ENCODE results near the gene RSU1. TPM values are rescaled to one million over a fixed set of nuclear protein-coding genes. Genes with fewer than 3 reads are reported as not detected.
"Not testable (repeated sequence)": the region's sequence is repeated elsewhere in the genome, so short reads cannot be mapped to it uniquely, and the experiment has no call there.

The RSU1 gene
- total RNA-seq, 1 experiment from 2014 or later: 29.5 TPM

- H2AFZ ChIP-seq (ENCODE audit: low read depth, low read length, poor library complexity, severe bottlenecking): no peak overlapping the region
- intact Hi-C loops (cut with micrococcal nuclease): no loop called here
- no peak for DNase-seq (ENCODE audit: low read depth, low spot score)
- ATAC-seq: no peak
- no peak overlapping the region for H3K4me2 ChIP-seq (ENCODE audit: low read length)
- no peaks in the 10 kb centered on the region for H3K4me1 ChIP-seq (ENCODE audit: control insufficient read depth in 1 of 2, insufficient read depth in 2 of 2, low read length in 2 of 2)
- no peaks in the 10 kb centered on the region for H4K20me1 ChIP-seq (ENCODE audit: insufficient read depth)
- BruUV-seq (replicated peaks): no TSS peak
- ChIA-PET CTCF (no interaction called here), POLR2A (no interaction called here), RAD21 (ENCODE audit: low non-redundant PET in 1 of 2, low total read pairs in 2 of 2, uncharacterized antibody in 2 of 2, unreplicated experiment in 2 of 2) (no interaction called here)
- H3K27ac ChIP-seq (ENCODE audit: low read depth, low read length): no peak overlapping the region
- no peak overlapping the region for H3K9ac ChIP-seq (ENCODE audit: low read length)
- TF ChIP-seq EGR1 (IDR thresholded peaks at IDR 0.05; ENCODE audit: low read depth) (no peak), SIN3A (IDR thresholded peaks at IDR 0.05; ENCODE audit: low read depth) (no peak), FOSL1 (IDR thresholded peaks at IDR 0.05; ENCODE audit: low read depth) (no peak), ZNF274 (IDR thresholded peaks at IDR 0.05; ENCODE audit: low read depth, low read length) (no peak), MAX (IDR thresholded peaks at IDR 0.05) (no peak), JUND (IDR thresholded peaks at IDR 0.05) (no peak)
- TF ChIP-seq, protein P1, sequence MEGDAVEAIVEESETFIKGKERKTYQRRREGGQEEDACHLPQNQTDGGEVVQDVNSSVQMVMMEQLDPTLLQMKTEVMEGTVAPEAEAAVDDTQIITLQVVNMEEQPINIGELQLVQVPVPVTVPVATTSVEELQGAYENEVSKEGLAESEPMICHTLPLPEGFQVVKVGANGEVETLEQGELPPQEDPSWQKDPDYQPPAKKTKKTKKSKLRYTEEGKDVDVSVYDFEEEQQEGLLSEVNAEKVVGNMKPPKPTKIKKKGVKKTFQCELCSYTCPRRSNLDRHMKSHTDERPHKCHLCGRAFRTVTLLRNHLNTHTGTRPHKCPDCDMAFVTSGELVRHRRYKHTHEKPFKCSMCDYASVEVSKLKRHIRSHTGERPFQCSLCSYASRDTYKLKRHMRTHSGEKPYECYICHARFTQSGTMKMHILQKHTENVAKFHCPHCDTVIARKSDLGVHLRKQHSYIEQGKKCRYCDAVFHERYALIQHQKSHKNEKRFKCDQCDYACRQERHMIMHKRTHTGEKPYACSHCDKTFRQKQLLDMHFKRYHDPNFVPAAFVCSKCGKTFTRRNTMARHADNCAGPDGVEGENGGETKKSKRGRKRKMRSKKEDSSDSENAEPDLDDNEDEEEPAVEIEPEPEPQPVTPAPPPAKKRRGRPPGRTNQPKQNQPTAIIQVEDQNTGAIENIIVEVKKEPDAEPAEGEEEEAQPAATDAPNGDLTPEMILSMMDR (IDR thresholded peaks at IDR 0.05 in 2 of 3, conservative IDR thresholded peaks at IDR 0.05 in 1 of 3; ENCODE audit: borderline replicate concordance in 1 of 3, insufficient read depth in 1 of 3, low read depth in 2 of 3, low read length in 2 of 3): no peak
- H3K36me3 ChIP-seq (ENCODE audit: control insufficient read depth in 1 of 2, insufficient read depth in 2 of 2, low read length in 2 of 2): no peaks in the 10 kb centered on the region
- H3K4me3 ChIP-seq (replicated peaks in 1 of 2; ENCODE audit: low read depth in 1 of 2, low read length in 2 of 2): no peak overlapping the region
- no peaks in the 10 kb centered on the region for H3K27me3 ChIP-seq (ENCODE audit: insufficient read depth, low read length)
- no peaks in the 10 kb centered on the region for H3K9me2 ChIP-seq (ENCODE audit: insufficient read depth)
- no peaks in the 10 kb centered on the region for H3K9me3 ChIP-seq (ENCODE audit: control insufficient read depth in 1 of 2, insufficient read depth in 1 of 2, low read depth in 1 of 2, low read length in 2 of 2)
- no peaks in the 10 kb centered on the region for H3K79me2 ChIP-seq (ENCODE audit: insufficient read depth, low read length)
Measured at GRCh38 chr10:16754765-16755164, 62.5 kb downstream of the RSU1 start.

- H3K4me1 ChIP-seq (ENCODE audit: control insufficient read depth in 1 of 2, insufficient read depth in 2 of 2, low read length in 2 of 2); POLR2A ChIA-PET; H3K27ac ChIP-seq (ENCODE audit: low read depth, low read length); H3K4me3 ChIP-seq (replicated peaks in 1 of 2; ENCODE audit: low read depth in 1 of 2, low read length in 2 of 2); H3K9ac ChIP-seq (ENCODE audit: low read length); ATAC-seq; H3K4me2 ChIP-seq (ENCODE audit: low read length); RAD21 ChIA-PET (ENCODE audit: low non-redundant PET in 1 of 2, low total read pairs in 2 of 2, uncharacterized antibody in 2 of 2, unreplicated experiment in 2 of 2); H3K79me2 ChIP-seq (ENCODE audit: insufficient read depth, low read length); BruUV-seq (replicated peaks); H4K20me1 ChIP-seq (ENCODE audit: insufficient read depth); DNase-seq (ENCODE audit: low read depth, low spot score); CTCF ChIA-PET; H3K9me2 ChIP-seq (ENCODE audit: insufficient read depth); H3K27me3 ChIP-seq (ENCODE audit: insufficient read depth, low read length); H3K36me3 ChIP-seq (ENCODE audit: control insufficient read depth in 1 of 2, insufficient read depth in 2 of 2, low read length in 2 of 2); intact Hi-C loops (cut with micrococcal nuclease); H3K9me3 ChIP-seq (ENCODE audit: control insufficient read depth in 1 of 2, insufficient read depth in 1 of 2, low read depth in 1 of 2, low read length in 2 of 2); H2AFZ ChIP-seq (ENCODE audit: low read depth, low read length, poor library complexity, severe bottlenecking): not testable (repeated sequence)
Measured at GRCh38 chr10:16752849-16753248, 64.4 kb downstream of the RSU1 start.
